Measurements from ENCODE around the gene CYBC1.
A peak's percentile ranks its signal among the peaks of the same experiment; 100 is the strongest.
"Not testable (repeated sequence)": the region's sequence is repeated elsewhere in the genome, so short reads cannot be mapped to it uniquely, and the experiment has no call there.

CYBC1 gene

GRCh38 chr17:82457929-82458178 lies 7.3 kb upstream of the CYBC1 start:
- H3K14ac ChIP-seq (ENCODE audit: low read length): no peak overlapping the region

DNA sequence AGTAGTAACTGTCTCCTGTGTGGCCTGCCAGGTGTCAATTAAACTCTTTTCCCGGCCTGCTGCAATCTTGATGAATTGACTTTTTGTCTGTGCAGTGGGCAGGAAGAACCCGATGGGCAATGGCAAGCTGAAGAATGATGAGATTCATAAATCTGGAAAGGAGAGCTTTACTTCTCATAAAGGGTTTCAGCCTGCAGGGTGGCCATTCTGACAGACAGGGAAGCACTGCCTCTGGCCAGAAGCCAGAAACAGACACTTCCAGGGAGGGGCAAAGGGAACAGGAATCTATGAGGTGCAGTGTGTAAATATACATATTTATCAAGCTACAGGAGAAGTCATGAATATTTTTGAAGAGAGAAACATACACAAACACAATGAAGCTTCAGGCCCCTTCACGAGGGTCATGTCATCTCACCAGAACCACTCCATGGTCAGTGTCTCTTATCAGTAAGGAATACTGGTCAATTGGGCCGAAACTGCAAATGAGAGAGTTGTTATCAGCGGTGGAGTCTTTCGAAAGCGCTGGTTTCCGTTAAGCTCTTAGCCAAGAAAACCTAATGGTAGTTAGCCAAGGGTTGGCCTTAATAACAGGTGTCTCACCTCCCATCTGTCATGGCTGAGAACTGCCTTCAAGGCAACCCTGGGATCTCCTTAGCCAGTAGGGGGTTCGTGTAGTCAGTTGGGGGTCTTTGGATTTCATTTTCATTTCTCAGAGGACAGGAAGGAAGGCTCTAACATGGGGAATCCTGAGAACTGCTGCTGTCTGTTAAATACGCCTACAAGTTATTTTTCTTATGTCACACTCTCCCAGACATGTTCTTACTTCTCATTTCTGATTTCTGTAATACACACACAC lies 6.7 kb upstream of the CYBC1 start:
- H2AFZ ChIP-seq (ENCODE audit: insufficient read depth, low read length, poor library complexity): no peak overlapping the region
- no peak overlapping the region for H3K4ac ChIP-seq (ENCODE audit: low read depth, low read length)
- peaks cover 6% of the 10 kb centered on the region for H3K79me1 ChIP-seq (ENCODE audit: low read length)
- no peak overlapping the region for H2BK120ac ChIP-seq (ENCODE audit: insufficient read depth, low read length, poor library complexity)
- H4K8ac ChIP-seq (ENCODE audit: low read depth, low read length): no peak overlapping the region
- no peak overlapping the region for H4K91ac ChIP-seq (ENCODE audit: low read depth, low read length)
- H3K4me3 ChIP-seq (ENCODE audit: low read depth, low read length): no peak overlapping the region
- H3K14ac ChIP-seq (ENCODE audit: low read length): no peak overlapping the region
- no peak overlapping the region for H2BK5ac ChIP-seq (ENCODE audit: low read depth, low read length, poor library complexity)
- H2BK12ac ChIP-seq (ENCODE audit: low read length): no peak overlapping the region
- no peaks in the 10 kb centered on the region for H3K27me3 ChIP-seq (ENCODE audit: insufficient read depth, low read length)
- no peak overlapping the region for H3K23ac ChIP-seq (ENCODE audit: low read length)
- peaks cover 5 to 6% of the 10 kb centered on the region in 2 experiments for H3K4me1 ChIP-seq (ENCODE audit: control insufficient read depth in 1 of 2, insufficient read depth in 2 of 2, low read length in 2 of 2)
- no CpG with 5 or more reads among the region's 10 CpGs for WGBS (ENCODE audit: extremely low coverage, insufficient coverage, insufficient read length)
- H3K4me2 ChIP-seq (ENCODE audit: low read length): peak overlapping the region; percentile 80
- DNase-seq: peak in 1 of 2 donors; percentile 16
- H4K12ac ChIP-seq (ENCODE audit: low read depth, low read length): no peak overlapping the region
- no peak overlapping the region for H3K9ac ChIP-seq (ENCODE audit: low read length)
- no peak overlapping the region for H3K18ac ChIP-seq (ENCODE audit: low read length)
- peaks cover 9 to 16% of the 10 kb centered on the region in 2 experiments for H3K36me3 ChIP-seq (ENCODE audit: control insufficient read depth in 1 of 2, insufficient read depth in 2 of 2, low read length in 2 of 2)
- H3K9me3 ChIP-seq (ENCODE audit: insufficient read depth, low read depth, low read length): no peaks in the 10 kb centered on the region
- H3K79me2 ChIP-seq (ENCODE audit: control insufficient read depth, insufficient read depth, low read length, poor library complexity): peaks cover 5% of the 10 kb centered on the region
- H3K27ac ChIP-seq (ENCODE audit: low read depth, low read length): peak overlapping the region; percentile 100
- H2AK5ac ChIP-seq (ENCODE audit: low read length): no peak overlapping the region

More at GRCh38 chr17:82457929-82458178, 7.3 kb upstream of the CYBC1 start:
- Histone ChIP-seq H3K23ac (ENCODE audit: low read length) (no peak overlapping the region), H3K18ac (ENCODE audit: low read length) (no peak overlapping the region), H3K27me3 (ENCODE audit: insufficient read depth, low read length) (no peaks in the 10 kb centered on the region), H2AK5ac (ENCODE audit: low read length) (no peak overlapping the region), H2BK12ac (ENCODE audit: low read length) (no peak overlapping the region), H3K9me3 (ENCODE audit: insufficient read depth, low read depth, low read length) (no peaks in the 10 kb centered on the region), H4K12ac (ENCODE audit: low read depth, low read length) (no peak overlapping the region), H3K4ac (ENCODE audit: low read depth, low read length) (no peak overlapping the region), H4K91ac (ENCODE audit: low read depth, low read length) (peak overlapping the region; percentile 100), H3K4me3 (ENCODE audit: low read depth, low read length) (peak overlapping the region; percentile 88), H3K9ac (ENCODE audit: low read length) (no peak overlapping the region), H3K79me1 (ENCODE audit: low read length) (peaks cover 6% of the 10 kb centered on the region), H3K27ac (ENCODE audit: low read depth, low read length) (peak overlapping the region; percentile 100), H3K36me3 (ENCODE audit: control insufficient read depth in 1 of 2, insufficient read depth in 2 of 2, low read length in 2 of 2) (peaks cover 12 to 19% of the 10 kb centered on the region in 2 experiments), H3K79me2 (ENCODE audit: control insufficient read depth, insufficient read depth, low read length, poor library complexity) (peaks cover 5% of the 10 kb centered on the region), H2AFZ (ENCODE audit: insufficient read depth, low read length, poor library complexity) (peak overlapping the region; percentile 89), H2BK120ac (ENCODE audit: insufficient read depth, low read length, poor library complexity) (no peak overlapping the region), H3K4me2 (ENCODE audit: low read length) (peak overlapping the region; percentile 80), H3K4me1 (ENCODE audit: control insufficient read depth in 1 of 2, insufficient read depth in 2 of 2, low read length in 2 of 2) (peaks cover 5 to 6% of the 10 kb centered on the region in 2 experiments), H4K8ac (ENCODE audit: low read depth, low read length) (peak overlapping the region; percentile 98), H2BK5ac (ENCODE audit: low read depth, low read length, poor library complexity) (peak overlapping the region; percentile 99)
- whole genome bisulfite sequencing (ENCODE audit: extremely low coverage, insufficient coverage, insufficient read length): no CpG with 5 or more reads among the region's 8 CpGs
- DNase-seq: no peak

DNA sequence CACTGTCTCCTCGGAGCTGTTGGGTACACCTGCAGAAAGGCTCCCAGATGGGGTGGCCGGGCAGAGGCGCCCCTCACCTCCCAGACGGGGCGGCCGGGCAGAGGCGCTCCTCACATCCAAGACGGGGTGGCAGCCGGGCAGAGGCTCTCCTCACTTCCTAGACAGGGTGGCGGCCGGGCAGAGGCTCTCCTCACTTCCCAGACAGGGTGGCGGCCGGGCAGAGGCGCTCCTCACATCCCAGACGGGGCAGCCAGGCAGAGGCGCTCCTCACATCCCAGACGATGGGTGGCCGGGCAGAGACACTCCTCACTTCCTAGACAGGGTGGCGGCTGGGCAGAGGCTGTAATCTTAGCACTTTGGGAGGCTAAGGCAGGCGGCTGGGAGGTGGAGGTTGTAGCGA lies 3.2 kb upstream of the CYBC1 start:
- H3K27me3 ChIP-seq (ENCODE audit: insufficient read depth, low read length); H3K79me2 ChIP-seq (ENCODE audit: control insufficient read depth, insufficient read depth, low read length, poor library complexity); H2BK120ac ChIP-seq (ENCODE audit: insufficient read depth, low read length, poor library complexity); H3K23ac ChIP-seq (ENCODE audit: low read length); H3K4me3 ChIP-seq (ENCODE audit: low read depth, low read length); H3K4me2 ChIP-seq (ENCODE audit: low read length); H4K8ac ChIP-seq (ENCODE audit: low read depth, low read length); H2BK12ac ChIP-seq (ENCODE audit: low read length); H4K12ac ChIP-seq (ENCODE audit: low read depth, low read length); H3K27ac ChIP-seq (ENCODE audit: low read depth, low read length); H3K9me3 ChIP-seq (ENCODE audit: insufficient read depth, low read depth, low read length); DNase-seq; H3K4ac ChIP-seq (ENCODE audit: low read depth, low read length); H2AFZ ChIP-seq (ENCODE audit: insufficient read depth, low read length, poor library complexity); H2AK5ac ChIP-seq (ENCODE audit: low read length); H4K91ac ChIP-seq (ENCODE audit: low read depth, low read length); H3K36me3 ChIP-seq (ENCODE audit: control insufficient read depth in 1 of 2, insufficient read depth in 2 of 2, low read length in 2 of 2); H3K9ac ChIP-seq (ENCODE audit: low read length); H3K79me1 ChIP-seq (ENCODE audit: low read length); H2BK5ac ChIP-seq (ENCODE audit: low read depth, low read length, poor library complexity); H3K18ac ChIP-seq (ENCODE audit: low read length); H3K14ac ChIP-seq (ENCODE audit: low read length): not testable (repeated sequence)
- H3K4me1 ChIP-seq (ENCODE audit: control insufficient read depth in 1 of 2, insufficient read depth in 2 of 2, low read length in 2 of 2): peaks cover 10 to 15% of the 10 kb centered on the region in 2 experiments
- WGBS (ENCODE audit: extremely low coverage, insufficient coverage, insufficient read length): no CpG with 5 or more reads among the region's 21 CpGs

GRCh38 chr17:82453151-82453550 lies 2.6 kb upstream of the CYBC1 start:
- not testable (repeated sequence) for H4K12ac ChIP-seq (ENCODE audit: low read depth, low read length); H3K23ac ChIP-seq (ENCODE audit: low read length); H3K27ac ChIP-seq (ENCODE audit: low read depth, low read length); DNase-seq; H3K27me3 ChIP-seq (ENCODE audit: insufficient read depth, low read length); H3K79me1 ChIP-seq (ENCODE audit: low read length); H4K8ac ChIP-seq (ENCODE audit: low read depth, low read length); H2AK5ac ChIP-seq (ENCODE audit: low read length); H4K91ac ChIP-seq (ENCODE audit: low read depth, low read length); H2BK5ac ChIP-seq (ENCODE audit: low read depth, low read length, poor library complexity); H3K9ac ChIP-seq (ENCODE audit: low read length); H2AFZ ChIP-seq (ENCODE audit: insufficient read depth, low read length, poor library complexity); H3K4me3 ChIP-seq (ENCODE audit: low read depth, low read length); H3K4ac ChIP-seq (ENCODE audit: low read depth, low read length); H3K36me3 ChIP-seq (ENCODE audit: control insufficient read depth in 1 of 2, insufficient read depth in 2 of 2, low read length in 2 of 2); H3K4me2 ChIP-seq (ENCODE audit: low read length); H3K18ac ChIP-seq (ENCODE audit: low read length); H3K9me3 ChIP-seq (ENCODE audit: insufficient read depth, low read depth, low read length); H2BK120ac ChIP-seq (ENCODE audit: insufficient read depth, low read length, poor library complexity); H3K14ac ChIP-seq (ENCODE audit: low read length); H3K79me2 ChIP-seq (ENCODE audit: control insufficient read depth, insufficient read depth, low read length, poor library complexity); H2BK12ac ChIP-seq (ENCODE audit: low read length)
- H3K4me1 ChIP-seq (ENCODE audit: control insufficient read depth in 1 of 2, insufficient read depth in 2 of 2, low read length in 2 of 2): peaks cover 10 to 15% of the 10 kb centered on the region in 2 experiments
- no CpG with 5 or more reads among the region's 7 CpGs for WGBS (ENCODE audit: extremely low coverage, insufficient coverage, insufficient read length)
